ENCODE results near the gene SYT12. TPM values are rescaled to one million over a fixed set of nuclear protein-coding genes. Genes with fewer than 3 reads are reported as not detected.
A peak's percentile ranks its signal among the peaks of the same experiment; 100 is the strongest.

SYT12 gene, protein sequence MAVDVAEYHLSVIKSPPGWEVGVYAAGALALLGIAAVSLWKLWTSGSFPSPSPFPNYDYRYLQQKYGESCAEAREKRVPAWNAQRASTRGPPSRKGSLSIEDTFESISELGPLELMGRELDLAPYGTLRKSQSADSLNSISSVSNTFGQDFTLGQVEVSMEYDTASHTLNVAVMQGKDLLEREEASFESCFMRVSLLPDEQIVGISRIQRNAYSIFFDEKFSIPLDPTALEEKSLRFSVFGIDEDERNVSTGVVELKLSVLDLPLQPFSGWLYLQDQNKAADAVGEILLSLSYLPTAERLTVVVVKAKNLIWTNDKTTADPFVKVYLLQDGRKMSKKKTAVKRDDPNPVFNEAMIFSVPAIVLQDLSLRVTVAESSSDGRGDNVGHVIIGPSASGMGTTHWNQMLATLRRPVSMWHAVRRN
- total RNA-seq, result not detected
- polyA plus RNA-seq, result 1 to 10 TPM in 1 of 3 donors, under 1 TPM in 2; under 0.01 to 1.1 (median 0.92) TPM

GRCh38 chr11:67022961-67023956 lies at the start of gene SYT12:
Gene SYT12, plus strand, starts transcription at chr11:67023134. Its CDS starts 7,011 bp downstream, at chr11:67030145.
- Histone ChIP-seq H3K4me3 (peak within 1 kb of the TSS in 3 of 4 donors; percentile 29 to 48 (median 44)), H3K4me1 (peaks cover 0 to 20% (median 17%) of the 10 kb centered on the region in 4 donors), H3K36me3 (no peaks in the 10 kb centered on the region), H3K27me3 (peaks cover 5 to 40% (median 25%) of the 10 kb centered on the region in 3 donors), H3K27ac (no peak within 1 kb of the TSS), H3K9me3 (no peaks in the 10 kb centered on the region)
- WGBS, 2 donors, result 2 to 3% methylated on average over 118 of the region's 118 CpGs
- no peak for DNase-seq
- intact Hi-C loops (cut with DNase I), result no loop called here
- no peak for TF ChIP-seq EP300 (IDR thresholded peaks at IDR 0.05)
- no peak for TF ChIP-seq POLR2AphosphoS5 (IDR thresholded peaks at IDR 0.05)
- TF ChIP-seq POLR2A (IDR thresholded peaks at IDR 0.05), result no peak
- TF ChIP-seq, protein P1, sequence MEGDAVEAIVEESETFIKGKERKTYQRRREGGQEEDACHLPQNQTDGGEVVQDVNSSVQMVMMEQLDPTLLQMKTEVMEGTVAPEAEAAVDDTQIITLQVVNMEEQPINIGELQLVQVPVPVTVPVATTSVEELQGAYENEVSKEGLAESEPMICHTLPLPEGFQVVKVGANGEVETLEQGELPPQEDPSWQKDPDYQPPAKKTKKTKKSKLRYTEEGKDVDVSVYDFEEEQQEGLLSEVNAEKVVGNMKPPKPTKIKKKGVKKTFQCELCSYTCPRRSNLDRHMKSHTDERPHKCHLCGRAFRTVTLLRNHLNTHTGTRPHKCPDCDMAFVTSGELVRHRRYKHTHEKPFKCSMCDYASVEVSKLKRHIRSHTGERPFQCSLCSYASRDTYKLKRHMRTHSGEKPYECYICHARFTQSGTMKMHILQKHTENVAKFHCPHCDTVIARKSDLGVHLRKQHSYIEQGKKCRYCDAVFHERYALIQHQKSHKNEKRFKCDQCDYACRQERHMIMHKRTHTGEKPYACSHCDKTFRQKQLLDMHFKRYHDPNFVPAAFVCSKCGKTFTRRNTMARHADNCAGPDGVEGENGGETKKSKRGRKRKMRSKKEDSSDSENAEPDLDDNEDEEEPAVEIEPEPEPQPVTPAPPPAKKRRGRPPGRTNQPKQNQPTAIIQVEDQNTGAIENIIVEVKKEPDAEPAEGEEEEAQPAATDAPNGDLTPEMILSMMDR (IDR thresholded peaks at IDR 0.05), result no peak

DNA sequence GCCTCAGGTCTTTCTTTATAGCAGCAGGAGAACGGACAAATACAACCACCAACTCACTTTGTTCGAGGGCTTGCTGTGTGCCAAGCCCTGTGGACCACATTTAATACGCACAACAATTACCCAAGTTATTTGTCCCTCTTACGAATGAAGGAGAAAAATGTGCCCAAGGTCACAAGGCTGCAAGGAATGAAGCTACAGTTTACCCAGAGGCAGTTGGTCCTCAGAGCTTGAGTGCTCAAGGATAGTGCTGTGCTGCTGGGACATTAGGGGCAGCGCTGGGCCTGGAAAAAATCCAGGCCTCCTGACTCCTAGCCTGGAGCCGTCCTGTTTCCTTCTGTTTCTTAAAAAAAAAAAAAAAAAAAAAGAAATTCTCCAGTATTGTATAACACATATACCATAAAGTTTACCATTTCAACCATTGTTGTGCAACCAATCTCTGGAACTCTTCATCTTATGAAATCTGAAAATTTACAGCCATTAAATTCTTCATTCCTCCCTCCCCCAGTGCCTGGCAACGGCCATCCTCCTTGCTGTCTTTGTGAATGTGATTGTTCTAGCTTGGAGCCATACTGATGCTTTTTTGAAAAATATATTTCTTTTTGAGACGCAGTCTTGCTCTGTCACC lies 48.9 kb upstream of the SYT12 start:
- H3K36me3 ChIP-seq, result no peaks in the 10 kb centered on the region
- H3K9me3 ChIP-seq, result no peaks in the 10 kb centered on the region
- TF ChIP-seq EP300 (IDR thresholded peaks at IDR 0.05) (no peak), POLR2AphosphoS5 (IDR thresholded peaks at IDR 0.05) (no peak), POLR2A (IDR thresholded peaks at IDR 0.05) (no peak)
- TF ChIP-seq, protein P1 (IDR thresholded peaks at IDR 0.05), result no peak
- no peak overlapping the region for H3K4me3 ChIP-seq
- H3K27me3 ChIP-seq, result no peaks in the 10 kb centered on the region
- H3K4me1 ChIP-seq, result no peaks in the 10 kb centered on the region
- intact Hi-C loops (cut with DNase I), result no loop called here
- DNase-seq, result no peak
- WGBS, 2 donors, result 85 to 87% methylated on average over 8 of the region's 8 CpGs
- no peak overlapping the region for H3K27ac ChIP-seq

DNA sequence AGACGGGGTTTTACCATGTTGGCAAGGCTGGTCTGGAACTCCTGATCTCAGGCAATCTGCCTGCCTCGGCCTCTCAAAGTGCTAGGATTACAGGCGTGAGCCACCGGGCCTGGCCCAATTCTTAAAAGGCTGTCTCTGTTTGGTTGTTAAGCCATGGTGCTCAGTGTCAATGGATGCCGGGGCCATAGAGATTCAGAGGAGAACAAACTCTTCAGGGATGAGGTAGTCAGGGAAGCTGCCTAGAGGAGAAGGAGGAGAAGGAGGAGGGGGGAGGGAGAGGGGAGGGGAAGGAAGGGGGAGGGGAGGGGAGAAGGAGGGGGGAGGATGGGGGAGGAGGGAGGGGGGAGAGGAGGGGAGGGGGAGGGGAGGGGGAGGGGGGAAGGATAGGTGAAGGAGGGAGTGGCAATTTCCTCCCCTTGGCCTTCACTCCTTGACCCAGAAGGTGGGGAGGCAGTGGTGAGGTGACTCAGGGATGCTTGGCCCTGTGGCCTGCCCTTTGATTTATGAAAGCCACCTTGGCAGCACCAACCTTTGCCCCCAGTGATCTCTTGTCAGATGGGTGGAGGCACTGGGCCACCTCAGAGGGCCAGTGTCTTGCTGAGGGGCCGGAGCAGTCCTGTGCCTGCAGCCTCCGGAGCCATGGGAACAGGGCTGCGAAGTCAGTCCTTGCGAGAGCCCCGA lies 48.1 kb upstream of the SYT12 start, which contains the start of gene C11orf86:
Gene C11orf86 (plus strand): TSS at position 581 of the 681 bp plus-strand sequence. CDS start 59 bp downstream, at position 640.
- Histone ChIP-seq H3K27me3 (no peaks in the 10 kb centered on the region), H3K9me3 (peaks cover 0 to 7% (median 3%) of the 10 kb centered on the region in 4 donors), H3K36me3 (no peaks in the 10 kb centered on the region), H3K27ac (no peak within 1 kb of the TSS), H3K4me1 (no peaks in the 10 kb centered on the region), H3K4me3 (no peak within 1 kb of the TSS)
- DNase-seq, result no peak
- intact Hi-C loops (cut with DNase I), result no loop called here
- no peak for TF ChIP-seq POLR2AphosphoS5 (IDR thresholded peaks at IDR 0.05)
- TF ChIP-seq, protein P1 (IDR thresholded peaks at IDR 0.05), result no peak
- no peak for TF ChIP-seq POLR2A (IDR thresholded peaks at IDR 0.05)
- TF ChIP-seq EP300 (IDR thresholded peaks at IDR 0.05), result no peak
- 81 to 82% methylated on average over 10 of the region's 10 CpGs for whole genome bisulfite sequencing, 2 donors

All from sigmoid colon (tissue), 7 donors.